SU-DHL-6 (cell line): Measurements from ENCODE around the gene CRADD.
"Not testable (repeated sequence)": the region's sequence is repeated elsewhere in the genome, so short reads cannot be mapped to it uniquely, and the experiment has no call there.

ENCODE experiments used
- H2AFZ ChIP-seq: fragments of 200-600 bp; sonication (generic); 2 replicates; pipeline ENCODE4 v1.6.1; 2014; ENCODE audit warnings: low read depth, mild to moderate bottlenecking, moderate library complexity, mixed read lengths, antibody characterized with exemption, low read length; ENCODE audit not compliant: severe bottlenecking
- H3F3A ChIP-seq: fragments of 200-600 bp; shearing (Covaris generic); 2 replicates; pipeline ENCODE4 v1.6.0; 2016; ENCODE audit warnings: antibody characterized with exemption, mild to moderate bottlenecking; ENCODE audit not compliant: insufficient read depth
- H3K27ac ChIP-seq: fragments of 200-600 bp; sonication (generic); 2 replicates; pipeline ENCODE4 v1.5.1; 2016; ENCODE audit warnings: low read depth, mild to moderate bottlenecking, low read length, moderate library complexity, mixed read lengths
- H3K27me3 ChIP-seq: fragments of 200-600 bp; sonication (generic), shearing (Covaris generic); 2 replicates; pipeline ENCODE4 v1.6.0; 2014; ENCODE audit warnings: mild to moderate bottlenecking, low read length
- H3K36me3 ChIP-seq: fragments of 200-600 bp; sonication (generic); 2 replicates; pipeline ENCODE4 v1.6.1; 2014; ENCODE audit warnings: mild to moderate bottlenecking, low read length, mixed read lengths
- H3K4me2 ChIP-seq: fragments of 300-600, 200-600 bp; shearing (Covaris generic), sonication (generic); 2 replicates; pipeline ENCODE4 v1.6.0; 2014; ENCODE audit warnings: low read length, low read depth, mild to moderate bottlenecking; ENCODE audit not compliant: poor library complexity, severe bottlenecking
- H3K4me3 ChIP-seq: fragments of 200-600 bp; sonication (generic); 2 replicates; pipeline ENCODE4 v1.5.1; 2014; ENCODE audit warnings: antibody characterized with exemption, low read length, mild to moderate bottlenecking, mixed read lengths; ENCODE audit not compliant: insufficient read depth, poor library complexity, severe bottlenecking
- H3K79me2 ChIP-seq: fragments of 200-600 bp; sonication (generic); 2 replicates; pipeline ENCODE4 v1.6.1; 2014; ENCODE audit warnings: mild to moderate bottlenecking, low read length, moderate library complexity; ENCODE audit not compliant: insufficient read depth
- H3K9ac ChIP-seq: fragments of 200-600 bp; sonication (generic); 2 replicates; pipeline ENCODE4 v1.7.0; 2014; ENCODE audit warnings: mild to moderate bottlenecking, low read length
- H3K9me2 ChIP-seq: fragments of 200-600 bp; sonication (generic); replicated peaks from 2 replicates; pipeline ENCODE4 v1.6.1; 2014; ENCODE audit warnings: low read length; ENCODE audit not compliant: insufficient read depth
- H3K9me3 ChIP-seq: fragments of 200-600 bp; sonication (generic); 2 replicates; pipeline ENCODE4 v1.6.1; 2014; ENCODE audit warnings: low read length, mixed read lengths; ENCODE audit not compliant: insufficient read depth
- H4K20me1 ChIP-seq: fragments of 200-600 bp; sonication (generic); 2 replicates; pipeline ENCODE4 v1.6.1; 2014; ENCODE audit warnings: low read depth, mild to moderate bottlenecking, antibody characterized with exemption, low read length, moderate library complexity, mixed read lengths
- CTCF ChIP-seq: fragments of 200-600 bp; sonication (generic); IDR thresholded peaks from one replicate; pipeline ENCODE4 v1.5.1; 2017; ENCODE audit warnings: antibody characterized with exemption, mild to moderate bottlenecking, low read length, moderate library complexity; ENCODE audit not compliant: insufficient read depth, poor library complexity, severe bottlenecking
- EZH2phosphoT487 ChIP-seq: fragments of 200-600 bp; sonication (generic), shearing (Covaris generic); conservative IDR thresholded peaks from 2 replicates; pipeline ENCODE4 v1.6.1; 2018; ENCODE audit warnings: mild to moderate bottlenecking, antibody characterized with exemption, low read length, moderate library complexity, mixed read lengths

The CRADD gene

GRCh38 chr12:93709386-93709785 is 32.2 kb downstream of the CRADD start:
- Histone ChIP-seq H3K27me3 (no peaks in the 10 kb centered on the region), H3K9ac (no peak overlapping the region), H3K79me2 (no peaks in the 10 kb centered on the region), H3K9me3 (no peaks in the 10 kb centered on the region), H2AFZ (no peak overlapping the region), H3K9me2 (no peaks in the 10 kb centered on the region), H3K4me2 (no peak overlapping the region), H3K4me3 (no peak overlapping the region), H3K36me3 (no peaks in the 10 kb centered on the region), H3K27ac (no peak overlapping the region), H4K20me1 (no peaks in the 10 kb centered on the region), H3F3A (no peaks in the 10 kb centered on the region)
- TF ChIP-seq CTCF (no peak), EZH2phosphoT487 (no peak)

GRCh38 chr12:93710574-93710926 is 33.4 kb downstream of the CRADD start:
- H4K20me1 ChIP-seq = no peaks in the 10 kb centered on the region
- no peak overlapping the region for H3K27ac ChIP-seq
- no peak overlapping the region for H3K9ac ChIP-seq
- H3K9me3 ChIP-seq = no peaks in the 10 kb centered on the region
- no peaks in the 10 kb centered on the region for H3K9me2 ChIP-seq
- H3K36me3 ChIP-seq = no peaks in the 10 kb centered on the region
- no peaks in the 10 kb centered on the region for H3F3A ChIP-seq
- no peaks in the 10 kb centered on the region for H3K27me3 ChIP-seq
- H3K4me3 ChIP-seq = no peak overlapping the region
- TF ChIP-seq CTCF = no peak
- TF ChIP-seq EZH2phosphoT487 = no peak
- H3K4me2 ChIP-seq = no peak overlapping the region
- no peaks in the 10 kb centered on the region for H3K79me2 ChIP-seq
- no peak overlapping the region for H2AFZ ChIP-seq

- not testable (repeated sequence) for H3K27me3 ChIP-seq, H3K79me2 ChIP-seq, H3K4me2 ChIP-seq, H3K4me3 ChIP-seq, H3K9me3 ChIP-seq, H4K20me1 ChIP-seq, H3K27ac ChIP-seq, H2AFZ ChIP-seq, H3K36me3 ChIP-seq, H3F3A ChIP-seq, H3K9me2 ChIP-seq, H3K9ac ChIP-seq
Observed at GRCh38 chr12:93711502-93711901, 34.3 kb downstream of the CRADD start.

GRCh38 chr12:93712200-93712599 is 35.0 kb downstream of the CRADD start:
- Histone ChIP-seq H3K9me2 (no peaks in the 10 kb centered on the region), H3F3A (no peaks in the 10 kb centered on the region), H3K36me3 (no peaks in the 10 kb centered on the region), H3K79me2 (no peaks in the 10 kb centered on the region), H3K4me2 (no peak overlapping the region), H3K9ac (no peak overlapping the region), H3K4me3 (no peak overlapping the region), H2AFZ (no peak overlapping the region), H3K9me3 (no peaks in the 10 kb centered on the region), H3K27ac (no peak overlapping the region), H3K27me3 (no peaks in the 10 kb centered on the region), H4K20me1 (no peaks in the 10 kb centered on the region)
- TF ChIP-seq CTCF = no peak
- no peak for TF ChIP-seq EZH2phosphoT487
